HEK293T (cell line): ENCODE data around the gene PDGFRB.

Source experiments
- CTCF ChIA-PET: fragments of 350-600 bp; formaldehyde crosslinking; extraction: SDS; loops from one replicate; lab custom pipeline; 2021; ENCODE audit warnings: antibody characterized with exemption, inconsistent platforms; lab: Yijun Ruan, JAX
- POLR2A ChIA-PET: fragments of 350-600 bp; formaldehyde crosslinking; extraction: SDS; loops from one replicate; lab custom pipeline; 2020; ENCODE audit warnings: antibody characterized with exemption, inconsistent platforms; lab: Yijun Ruan, JAX
- DNase-seq: peaks from one replicate; pipeline ENCODE4 v3.0.0; 2012; ENCODE audit warnings: mixed read lengths; ENCODE audit errors: extremely low spot score
- ARNT ChIP-seq: fragments of 450-650 bp; IDR thresholded peaks from 2 replicates; pipeline ENCODE4 v1.6.1; 2017; ENCODE audit warnings: mild to moderate bottlenecking
- BHLHE40 ChIP-seq: fragments of 450-650 bp; IDR thresholded peaks from 2 replicates; pipeline ENCODE4 v1.6.1; 2016; ENCODE audit warnings: mild to moderate bottlenecking, moderate library complexity, borderline replicate concordance
- CTBP1 ChIP-seq: fragments of 450-650 bp; IDR thresholded peaks from 2 replicates; pipeline ENCODE4 v1.6.1; 2016; ENCODE audit warnings: borderline replicate concordance
- ELF4 ChIP-seq: fragments of 450-650 bp; IDR thresholded peaks from 2 replicates; pipeline ENCODE4 v1.6.1; 2017; ENCODE audit warnings: antibody characterized with exemption
- FOXA1 ChIP-seq: fragments of 450-650 bp; IDR thresholded peaks from 2 replicates; pipeline ENCODE4 v1.6.1; 2016; ENCODE audit warnings: mild to moderate bottlenecking
- FOXK2 ChIP-seq: fragments of 450-650 bp; IDR thresholded peaks from 2 replicates; pipeline ENCODE4 v1.6.1; 2016; ENCODE audit warnings: mild to moderate bottlenecking
- FOXM1 ChIP-seq: fragments of 450-650 bp; IDR thresholded peaks from 2 replicates; pipeline ENCODE4 v1.6.1; 2017; ENCODE audit warnings: mild to moderate bottlenecking, borderline replicate concordance
- HDGF ChIP-seq: fragments of 450-650 bp; IDR thresholded peaks from 2 replicates; pipeline ENCODE4 v1.6.1; 2017; ENCODE audit warnings: antibody characterized with exemption, borderline replicate concordance
- L3MBTL2 ChIP-seq: fragments of 450-650 bp; conservative IDR thresholded peaks from 2 replicates; pipeline ENCODE4 v1.6.1; 2016; ENCODE audit warnings: mild to moderate bottlenecking
- LEF1 ChIP-seq: fragments of 450-650 bp; IDR thresholded peaks from 2 replicates; pipeline ENCODE4 v1.6.1; 2017; ENCODE audit warnings: mild to moderate bottlenecking, borderline replicate concordance
- NFRKB ChIP-seq: fragments of 450-650 bp; IDR thresholded peaks from 2 replicates; pipeline ENCODE4 v1.6.1; 2016; ENCODE audit warnings: mild to moderate bottlenecking, moderate library complexity
- PKNOX1 ChIP-seq: fragments of 450-650 bp; IDR thresholded peaks from 2 replicates; pipeline ENCODE4 v1.6.1; 2016
- SP1 ChIP-seq: fragments of 450-650 bp; IDR thresholded peaks from 2 replicates; pipeline ENCODE4 v1.6.1; 2017
- SUZ12 ChIP-seq: fragments of 450-650 bp; IDR thresholded peaks from 2 replicates; pipeline ENCODE4 v1.6.1; 2016; ENCODE audit warnings: mild to moderate bottlenecking
- TARDBP ChIP-seq: fragments of 450-650 bp; IDR thresholded peaks from 2 replicates; pipeline ENCODE4 v1.6.1; 2016
- ZNF384 ChIP-seq: fragments of 450-650 bp; IDR thresholded peaks from 2 replicates; pipeline ENCODE4 v1.6.1; 2016

PDGFRB gene

GRCh38 chr5:150082374-150082773, 73.3 kb downstream of the PDGFRB start:
- no peak for TF ChIP-seq TARDBP
- no peak for TF ChIP-seq LEF1
- no peak for TF ChIP-seq ZNF384
- no peak for TF ChIP-seq ARNT
- no peak for TF ChIP-seq FOXA1
- CTCF ChIA-PET, result interaction anchor here (0.7 to 0.8 kb wide), 2 partner anchors 16 to 1587 kb away, joined by 3 read pairs; no protein-coding TSS in a partner anchor
- POLR2A ChIA-PET, result no interaction called here
- DNase-seq, result no peak

GRCh38 chr5:150081541-150082283, 73.9 kb downstream of the PDGFRB start:
- ChIA-PET POLR2A (no interaction called here), CTCF (interaction anchor here (0.7 to 0.8 kb wide), 2 partner anchors 15 to 1586 kb away, joined by 3 read pairs; no protein-coding TSS in a partner anchor)
- TF ChIP-seq NFRKB (no peak), FOXM1 (no peak), ZNF384 (no peak), PKNOX1 (no peak), ELF4 (no peak)
- DNase-seq, result no peak

GRCh38 chr5:150080696-150081435, 74.8 kb downstream of the PDGFRB start:
- ChIA-PET CTCF (no interaction called here), POLR2A (no interaction called here)
- no peak for TF ChIP-seq ELF4
- no peak for TF ChIP-seq PKNOX1
- TF ChIP-seq SP1, result no peak
- no peak for TF ChIP-seq CTBP1
- no peak for TF ChIP-seq SUZ12
- no peak for TF ChIP-seq FOXM1
- TF ChIP-seq FOXK2, result no peak
- TF ChIP-seq HDGF, result no peak
- no peak for TF ChIP-seq L3MBTL2
- no peak for TF ChIP-seq NFRKB
- TF ChIP-seq BHLHE40, result no peak
- TF ChIP-seq ZNF384, result no peak
- TF ChIP-seq FOXA1, result no peak
- no peak for TF ChIP-seq LEF1
- no peak for TF ChIP-seq ARNT
- no peak for DNase-seq

- ChIA-PET CTCF (no interaction called here), POLR2A (no interaction called here)
- DNase-seq, result no peak
- TF ChIP-seq SUZ12 (no peak), L3MBTL2 (no peak), CTBP1 (no peak), FOXK2 (no peak), ELF4 (no peak), BHLHE40 (no peak), FOXA1 (no peak), ZNF384 (no peak), LEF1 (no peak), SP1 (no peak), HDGF (no peak), NFRKB (no peak), TARDBP (no peak), FOXM1 (no peak), ARNT (no peak)
Measured at GRCh38 chr5:150079909-150080461, 75.7 kb downstream of the PDGFRB start.

GRCh38 chr5:150078802-150079689, 76.6 kb downstream of the PDGFRB start:
- ChIA-PET CTCF (no interaction called here), POLR2A (no interaction called here)
- DNase-seq, result no peak
- TF ChIP-seq L3MBTL2 (no peak), FOXM1 (no peak)
